ENCODE measurements around the gene STXBP4. TPM values are rescaled to one million over a fixed set of nuclear protein-coding genes. Genes with fewer than 3 reads are reported as not detected.

STXBP4 gene
- total RNA-seq, 1 donor from 2014 or later: 31.8 TPM

- peaks cover 2% of the 10 kb centered on the region for H3K4me1 Mint-ChIP-seq
- no peak for TF ChIP-seq CTCF (IDR thresholded peaks at IDR 0.05; ENCODE audit: unreplicated experiment)
- no peak overlapping the region for H3K27ac Mint-ChIP-seq
- H3K4me3 Mint-ChIP-seq: no peak overlapping the region
- DNase-seq (ENCODE audit: low spot score in 2 of 2, unreplicated experiment in 2 of 2): no peak
- no peaks in the 10 kb centered on the region for H3K27me3 Mint-ChIP-seq (ENCODE audit: low read depth)
- H3K9me3 Mint-ChIP-seq: peaks cover 33% of the 10 kb centered on the region
- H3K36me3 Mint-ChIP-seq: peaks cover 32% of the 10 kb centered on the region
Observed at GRCh38 chr17:54977744-54978143, 9.2 kb downstream of the STXBP4 start.

GRCh38 chr17:54979657-54980056 lies 11.1 kb downstream of the STXBP4 start:
- peaks cover 30% of the 10 kb centered on the region for H3K36me3 Mint-ChIP-seq
- H3K9me3 Mint-ChIP-seq: peaks cover 33% of the 10 kb centered on the region
- no peak for TF ChIP-seq CTCF (IDR thresholded peaks at IDR 0.05; ENCODE audit: unreplicated experiment)
- no peak overlapping the region for H3K4me3 Mint-ChIP-seq
- H3K4me1 Mint-ChIP-seq: peaks cover 2% of the 10 kb centered on the region
- DNase-seq (ENCODE audit: low spot score in 2 of 2, unreplicated experiment in 2 of 2): no peak
- H3K27me3 Mint-ChIP-seq (ENCODE audit: low read depth): no peaks in the 10 kb centered on the region
- H3K27ac Mint-ChIP-seq: no peak overlapping the region

- Mint-ChIP-seq H3K27ac (no peak overlapping the region), H3K4me1 (peaks cover 2% of the 10 kb centered on the region), H3K27me3 (ENCODE audit: low read depth) (no peaks in the 10 kb centered on the region), H3K4me3 (no peak overlapping the region), H3K36me3 (peaks cover 30% of the 10 kb centered on the region), H3K9me3 (peaks cover 33% of the 10 kb centered on the region)
- TF ChIP-seq CTCF (IDR thresholded peaks at IDR 0.05; ENCODE audit: unreplicated experiment): no peak
- no peak for DNase-seq (ENCODE audit: low spot score in 2 of 2, unreplicated experiment in 2 of 2)
Observed at GRCh38 chr17:54980375-54980774, 11.8 kb downstream of the STXBP4 start.

- no peak for TF ChIP-seq CTCF (IDR thresholded peaks at IDR 0.05; ENCODE audit: unreplicated experiment)
Observed at GRCh38 chr17:54982399-54982798, 13.8 kb downstream of the STXBP4 start.

GRCh38 chr17:54983260-54983659 lies 14.7 kb downstream of the STXBP4 start:
- Mint-ChIP-seq H3K27ac (no peak overlapping the region), H3K36me3 (peaks cover 25% of the 10 kb centered on the region)

More at GRCh38 chr17:54982399-54982798, 13.8 kb downstream of the STXBP4 start:
- peaks cover 23% of the 10 kb centered on the region for H3K9me3 Mint-ChIP-seq
- DNase-seq (ENCODE audit: low spot score in 2 of 2, unreplicated experiment in 2 of 2): no peak
- H3K27me3 Mint-ChIP-seq (ENCODE audit: low read depth): no peaks in the 10 kb centered on the region
- no peak overlapping the region for H3K27ac Mint-ChIP-seq
- peaks cover 2% of the 10 kb centered on the region for H3K4me1 Mint-ChIP-seq
- H3K4me3 Mint-ChIP-seq: no peak overlapping the region
- peaks cover 22% of the 10 kb centered on the region for H3K36me3 Mint-ChIP-seq

More at GRCh38 chr17:54983260-54983659, 14.7 kb downstream of the STXBP4 start:
- Mint-ChIP-seq H3K9me3 (peaks cover 23% of the 10 kb centered on the region), H3K4me1 (peaks cover 2% of the 10 kb centered on the region), H3K27me3 (ENCODE audit: low read depth) (no peaks in the 10 kb centered on the region), H3K4me3 (no peak overlapping the region)
- no peak for TF ChIP-seq CTCF (IDR thresholded peaks at IDR 0.05; ENCODE audit: unreplicated experiment)
- no peak for DNase-seq (ENCODE audit: low spot score in 2 of 2, unreplicated experiment in 2 of 2)
